GM12875 (cell line): ENCODE data around the gene C7.

Source experiments
- H3K4me3 ChIP-seq: one replicate; pipeline ENCODE4 v1.5.1; 2011; ENCODE audit warnings: low read depth, low read length, control low read depth
- TF ChIP-seq, protein P1 (sequence below): IDR thresholded peaks from 2 replicates; pipeline ENCODE4 v1.5.1; 2011; ENCODE audit warnings: low read depth, mild to moderate bottlenecking, control low read depth, inconsistent platforms, low read length, moderate library complexity, borderline replicate concordance; ENCODE audit not compliant: insufficient read depth

Gene C7

DNA sequence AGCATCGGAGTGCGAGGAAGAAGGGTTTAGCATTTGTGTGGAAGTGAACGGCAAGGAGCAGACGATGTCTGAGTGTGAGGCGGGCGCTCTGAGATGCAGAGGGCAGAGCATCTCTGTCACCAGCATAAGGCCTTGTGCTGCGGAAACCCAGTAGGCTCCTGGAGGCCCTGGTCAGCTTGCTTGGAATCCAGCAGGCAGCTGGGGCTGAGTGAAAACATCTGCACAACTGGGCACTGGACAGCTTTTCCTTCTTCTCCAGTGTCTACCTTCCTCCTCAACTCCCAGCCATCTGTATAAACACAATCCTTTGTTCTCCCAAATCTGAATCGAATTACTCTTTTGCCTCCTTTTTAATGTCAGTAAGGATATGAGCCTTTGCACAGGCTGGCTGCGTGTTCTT lies 72.1 kb downstream of the C7 start:
- TF ChIP-seq, protein P1, sequence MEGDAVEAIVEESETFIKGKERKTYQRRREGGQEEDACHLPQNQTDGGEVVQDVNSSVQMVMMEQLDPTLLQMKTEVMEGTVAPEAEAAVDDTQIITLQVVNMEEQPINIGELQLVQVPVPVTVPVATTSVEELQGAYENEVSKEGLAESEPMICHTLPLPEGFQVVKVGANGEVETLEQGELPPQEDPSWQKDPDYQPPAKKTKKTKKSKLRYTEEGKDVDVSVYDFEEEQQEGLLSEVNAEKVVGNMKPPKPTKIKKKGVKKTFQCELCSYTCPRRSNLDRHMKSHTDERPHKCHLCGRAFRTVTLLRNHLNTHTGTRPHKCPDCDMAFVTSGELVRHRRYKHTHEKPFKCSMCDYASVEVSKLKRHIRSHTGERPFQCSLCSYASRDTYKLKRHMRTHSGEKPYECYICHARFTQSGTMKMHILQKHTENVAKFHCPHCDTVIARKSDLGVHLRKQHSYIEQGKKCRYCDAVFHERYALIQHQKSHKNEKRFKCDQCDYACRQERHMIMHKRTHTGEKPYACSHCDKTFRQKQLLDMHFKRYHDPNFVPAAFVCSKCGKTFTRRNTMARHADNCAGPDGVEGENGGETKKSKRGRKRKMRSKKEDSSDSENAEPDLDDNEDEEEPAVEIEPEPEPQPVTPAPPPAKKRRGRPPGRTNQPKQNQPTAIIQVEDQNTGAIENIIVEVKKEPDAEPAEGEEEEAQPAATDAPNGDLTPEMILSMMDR, result no peak
- no peak overlapping the region for H3K4me3 ChIP-seq

DNA sequence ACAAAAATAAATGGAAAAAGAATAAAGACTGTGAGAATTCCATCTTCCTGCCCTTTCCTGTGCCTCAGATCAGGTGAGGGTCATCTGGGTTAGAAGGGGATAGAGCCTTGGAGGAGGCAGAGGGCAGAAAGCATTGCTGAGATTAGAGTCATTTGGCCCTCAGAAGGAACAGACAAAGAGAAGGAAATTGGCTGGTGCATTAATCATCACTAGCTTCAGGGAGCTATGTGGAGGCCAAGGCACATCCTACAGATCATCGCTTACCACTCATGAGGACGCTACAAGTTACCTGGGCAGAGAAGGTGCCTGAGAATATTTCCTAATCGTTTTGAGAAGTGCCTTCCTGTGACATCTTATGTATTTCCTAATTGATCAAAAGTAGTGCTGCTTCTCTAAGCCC lies 74.5 kb downstream of the C7 start:
- H3K4me3 ChIP-seq, result no peak overlapping the region
- TF ChIP-seq, protein P1, result no peak

GRCh38 chr5:40984884-40985283 lies 75.6 kb downstream of the C7 start:
- no peak overlapping the region for H3K4me3 ChIP-seq
- TF ChIP-seq, protein P1, result no peak

GRCh38 chr5:40985501-40985900 lies 76.2 kb downstream of the C7 start:
- no peak overlapping the region for H3K4me3 ChIP-seq
- TF ChIP-seq, protein P1, result no peak

DNA sequence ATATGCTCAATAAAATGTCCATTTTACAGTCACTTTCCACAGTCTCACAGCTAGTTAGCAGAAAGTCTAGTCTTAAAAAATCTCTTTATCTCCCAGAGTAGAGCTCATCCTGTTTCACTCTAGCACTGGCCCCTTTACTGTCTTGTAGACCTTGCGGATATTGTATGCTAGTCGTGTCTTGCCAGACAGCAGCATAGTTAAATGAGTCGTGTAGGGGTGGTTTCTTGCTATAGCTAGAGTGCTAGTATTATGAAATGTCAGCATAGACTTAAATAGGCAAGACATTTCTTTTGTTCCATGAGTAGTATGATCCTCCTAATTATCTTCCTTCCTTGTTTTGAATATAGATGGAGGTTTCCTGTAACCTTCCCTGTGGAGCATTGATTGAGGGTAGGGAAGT lies 77.4 kb downstream of the C7 start:
- H3K4me3 ChIP-seq, result no peak overlapping the region
- TF ChIP-seq, protein P1, result no peak

- no peak overlapping the region for H3K4me3 ChIP-seq
- TF ChIP-seq, protein P1, result no peak
Observed at GRCh38 chr5:40987349-40987748, 78.1 kb downstream of the C7 start.

GRCh38 chr5:40988746-40989510 lies 79.6 kb downstream of the C7 start:
- H3K4me3 ChIP-seq, result no peak overlapping the region
- TF ChIP-seq, protein P1, result no peak
